SU-DHL-6 (cell line): ENCODE measurements around the gene NRL.

Experiments used
- H2AFZ ChIP-seq: fragments of 200-600 bp; sonication (generic); 2 replicates; pipeline ENCODE4 v1.6.1; 2014; ENCODE audit warnings: low read depth, mild to moderate bottlenecking, moderate library complexity, mixed read lengths, antibody characterized with exemption, low read length; ENCODE audit not compliant: severe bottlenecking
- H3F3A ChIP-seq: fragments of 200-600 bp; shearing (Covaris generic); 2 replicates; pipeline ENCODE4 v1.6.0; 2016; ENCODE audit warnings: antibody characterized with exemption, mild to moderate bottlenecking; ENCODE audit not compliant: insufficient read depth
- H3K27ac ChIP-seq: fragments of 200-600 bp; sonication (generic); 2 replicates; pipeline ENCODE4 v1.5.1; 2016; ENCODE audit warnings: low read depth, mild to moderate bottlenecking, low read length, moderate library complexity, mixed read lengths
- H3K27me3 ChIP-seq: fragments of 200-600 bp; sonication (generic), shearing (Covaris generic); 2 replicates; pipeline ENCODE4 v1.6.0; 2014; ENCODE audit warnings: mild to moderate bottlenecking, low read length
- H3K36me3 ChIP-seq: fragments of 200-600 bp; sonication (generic); 2 replicates; pipeline ENCODE4 v1.6.1; 2014; ENCODE audit warnings: mild to moderate bottlenecking, low read length, mixed read lengths
- H3K4me2 ChIP-seq: fragments of 300-600, 200-600 bp; shearing (Covaris generic), sonication (generic); 2 replicates; pipeline ENCODE4 v1.6.0; 2014; ENCODE audit warnings: low read length, low read depth, mild to moderate bottlenecking; ENCODE audit not compliant: poor library complexity, severe bottlenecking
- H3K4me3 ChIP-seq: fragments of 200-600 bp; sonication (generic); 2 replicates; pipeline ENCODE4 v1.5.1; 2014; ENCODE audit warnings: antibody characterized with exemption, low read length, mild to moderate bottlenecking, mixed read lengths; ENCODE audit not compliant: insufficient read depth, poor library complexity, severe bottlenecking
- H3K79me2 ChIP-seq: fragments of 200-600 bp; sonication (generic); 2 replicates; pipeline ENCODE4 v1.6.1; 2014; ENCODE audit warnings: mild to moderate bottlenecking, low read length, moderate library complexity; ENCODE audit not compliant: insufficient read depth
- H3K9ac ChIP-seq: fragments of 200-600 bp; sonication (generic); 2 replicates; pipeline ENCODE4 v1.7.0; 2014; ENCODE audit warnings: mild to moderate bottlenecking, low read length
- H3K9me2 ChIP-seq: fragments of 200-600 bp; sonication (generic); replicated peaks from 2 replicates; pipeline ENCODE4 v1.6.1; 2014; ENCODE audit warnings: low read length; ENCODE audit not compliant: insufficient read depth
- H3K9me3 ChIP-seq: fragments of 200-600 bp; sonication (generic); 2 replicates; pipeline ENCODE4 v1.6.1; 2014; ENCODE audit warnings: low read length, mixed read lengths; ENCODE audit not compliant: insufficient read depth
- H4K20me1 ChIP-seq: fragments of 200-600 bp; sonication (generic); 2 replicates; pipeline ENCODE4 v1.6.1; 2014; ENCODE audit warnings: low read depth, mild to moderate bottlenecking, antibody characterized with exemption, low read length, moderate library complexity, mixed read lengths
- EZH2phosphoT487 ChIP-seq: fragments of 200-600 bp; sonication (generic), shearing (Covaris generic); conservative IDR thresholded peaks from 2 replicates; pipeline ENCODE4 v1.6.1; 2018; ENCODE audit warnings: mild to moderate bottlenecking, antibody characterized with exemption, low read length, moderate library complexity, mixed read lengths
- TF ChIP-seq, protein P1 (sequence below): fragments of 200-600 bp; sonication (generic); IDR thresholded peaks from one replicate; pipeline ENCODE4 v1.5.1; 2017; ENCODE audit warnings: antibody characterized with exemption, mild to moderate bottlenecking, low read length, moderate library complexity; ENCODE audit not compliant: insufficient read depth, poor library complexity, severe bottlenecking

Gene NRL

DNA sequence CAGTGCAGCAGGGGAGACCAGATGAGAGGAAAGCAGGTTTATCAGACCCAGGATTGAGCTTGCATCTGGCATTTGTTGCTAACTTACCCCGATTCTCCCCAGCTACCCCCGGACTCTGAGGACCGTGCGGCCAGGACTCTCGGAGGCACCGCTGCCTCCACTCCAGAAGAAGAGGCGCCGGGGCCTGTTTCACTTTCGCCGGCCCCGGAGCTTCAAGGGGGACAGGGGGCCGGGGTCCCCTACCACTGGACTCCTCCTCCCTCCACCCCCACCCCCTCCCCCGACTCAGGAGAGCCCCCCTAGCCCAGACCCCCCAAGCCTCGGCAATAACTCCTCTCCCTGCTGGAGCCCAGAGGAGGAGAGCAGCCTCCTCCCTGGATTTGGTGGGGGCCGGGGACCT, 49.9 kb downstream of the NRL start:
- no peaks in the 10 kb centered on the region for H3F3A ChIP-seq
- no peak overlapping the region for H3K27ac ChIP-seq
- no peak overlapping the region for H2AFZ ChIP-seq
- no peak overlapping the region for H3K9ac ChIP-seq
- H3K27me3 ChIP-seq: no peaks in the 10 kb centered on the region
- H3K4me3 ChIP-seq: no peak overlapping the region
- no peak overlapping the region for H3K4me2 ChIP-seq
- no peaks in the 10 kb centered on the region for H3K9me3 ChIP-seq
- H3K36me3 ChIP-seq: no peaks in the 10 kb centered on the region
- H3K9me2 ChIP-seq: no peaks in the 10 kb centered on the region
- H3K79me2 ChIP-seq: no peaks in the 10 kb centered on the region
- TF ChIP-seq, protein P1, sequence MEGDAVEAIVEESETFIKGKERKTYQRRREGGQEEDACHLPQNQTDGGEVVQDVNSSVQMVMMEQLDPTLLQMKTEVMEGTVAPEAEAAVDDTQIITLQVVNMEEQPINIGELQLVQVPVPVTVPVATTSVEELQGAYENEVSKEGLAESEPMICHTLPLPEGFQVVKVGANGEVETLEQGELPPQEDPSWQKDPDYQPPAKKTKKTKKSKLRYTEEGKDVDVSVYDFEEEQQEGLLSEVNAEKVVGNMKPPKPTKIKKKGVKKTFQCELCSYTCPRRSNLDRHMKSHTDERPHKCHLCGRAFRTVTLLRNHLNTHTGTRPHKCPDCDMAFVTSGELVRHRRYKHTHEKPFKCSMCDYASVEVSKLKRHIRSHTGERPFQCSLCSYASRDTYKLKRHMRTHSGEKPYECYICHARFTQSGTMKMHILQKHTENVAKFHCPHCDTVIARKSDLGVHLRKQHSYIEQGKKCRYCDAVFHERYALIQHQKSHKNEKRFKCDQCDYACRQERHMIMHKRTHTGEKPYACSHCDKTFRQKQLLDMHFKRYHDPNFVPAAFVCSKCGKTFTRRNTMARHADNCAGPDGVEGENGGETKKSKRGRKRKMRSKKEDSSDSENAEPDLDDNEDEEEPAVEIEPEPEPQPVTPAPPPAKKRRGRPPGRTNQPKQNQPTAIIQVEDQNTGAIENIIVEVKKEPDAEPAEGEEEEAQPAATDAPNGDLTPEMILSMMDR: no peak
- TF ChIP-seq EZH2phosphoT487: no peak
- no peaks in the 10 kb centered on the region for H4K20me1 ChIP-seq

DNA sequence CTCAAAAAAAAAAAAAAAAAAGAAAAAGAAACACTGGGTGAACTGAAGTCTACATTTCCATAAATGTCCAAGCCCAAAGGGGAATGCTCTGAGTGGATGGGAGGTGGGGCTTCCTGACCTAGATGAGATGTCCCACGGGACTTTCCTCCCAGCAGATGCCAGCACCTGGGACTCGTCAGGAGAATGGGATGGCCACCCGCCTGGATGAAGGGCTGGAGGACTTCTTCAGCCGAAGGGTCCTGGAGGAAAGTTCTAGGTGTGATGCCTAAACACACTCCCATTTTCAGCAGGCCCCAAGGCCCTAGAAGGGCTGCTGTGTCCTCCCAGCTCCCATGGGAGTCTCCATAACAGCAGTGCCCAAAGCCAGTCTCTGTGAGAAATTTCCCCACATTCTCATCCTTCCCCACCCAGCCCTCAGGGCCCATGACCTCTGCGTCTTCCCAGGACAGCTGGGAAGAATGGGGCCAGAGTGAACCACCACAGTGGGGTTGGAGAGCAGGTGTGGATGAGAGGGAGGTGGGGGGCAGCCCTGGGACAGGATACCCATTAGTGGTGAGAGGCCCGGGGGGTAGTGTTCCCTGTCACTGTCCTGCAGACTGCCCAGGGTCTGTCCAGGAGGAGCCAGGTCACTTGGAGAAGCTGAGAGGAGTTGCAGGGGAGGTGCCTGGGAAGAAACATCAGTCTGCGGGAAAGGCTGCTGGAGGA, 50.5 kb downstream of the NRL start:
- H3K4me2 ChIP-seq: no peak overlapping the region
- no peaks in the 10 kb centered on the region for H3K9me2 ChIP-seq
- no peak for TF ChIP-seq EZH2phosphoT487
- TF ChIP-seq, protein P1: no peak
- no peak overlapping the region for H3K4me3 ChIP-seq
- no peaks in the 10 kb centered on the region for H3K9me3 ChIP-seq
- H3K36me3 ChIP-seq: no peaks in the 10 kb centered on the region
- no peak overlapping the region for H3K9ac ChIP-seq
- H4K20me1 ChIP-seq: no peaks in the 10 kb centered on the region
- no peaks in the 10 kb centered on the region for H3F3A ChIP-seq
- no peaks in the 10 kb centered on the region for H3K27me3 ChIP-seq
- no peaks in the 10 kb centered on the region for H3K79me2 ChIP-seq
- no peak overlapping the region for H2AFZ ChIP-seq
- no peak overlapping the region for H3K27ac ChIP-seq

DNA sequence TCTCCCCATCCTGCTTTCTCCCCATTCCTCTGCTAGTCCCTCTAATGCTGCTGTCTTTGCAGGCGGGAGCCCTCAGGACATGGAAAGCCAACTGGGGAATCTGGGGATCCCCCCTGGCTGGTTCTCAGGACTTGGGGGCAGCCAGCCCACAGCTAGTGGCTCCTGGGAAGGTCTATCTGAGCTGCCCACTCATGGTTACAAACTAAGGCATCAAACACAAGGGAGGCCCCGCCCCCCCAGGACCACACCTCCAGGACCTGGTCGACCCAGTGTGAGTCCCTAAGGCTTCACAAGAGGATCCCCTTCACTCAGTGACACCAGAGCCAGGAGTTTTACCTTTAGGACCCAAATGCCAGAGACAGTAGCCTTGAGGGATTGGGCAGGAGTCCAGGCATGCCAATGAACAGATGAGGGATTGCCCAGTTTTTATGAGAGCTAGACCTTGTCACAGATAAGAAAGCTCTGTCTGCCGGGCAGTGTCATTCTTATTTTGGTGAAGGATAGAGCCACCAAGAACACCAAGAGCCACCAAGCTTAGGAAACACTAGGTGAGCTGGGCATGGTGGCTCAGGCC, 51.4 kb downstream of the NRL start:
- Histone ChIP-seq H3K4me3 (no peak overlapping the region), H3K9ac (no peak overlapping the region), H3F3A (no peaks in the 10 kb centered on the region), H3K4me2 (no peak overlapping the region), H4K20me1 (no peaks in the 10 kb centered on the region), H3K79me2 (no peaks in the 10 kb centered on the region), H2AFZ (no peak overlapping the region), H3K27ac (no peak overlapping the region), H3K9me3 (no peaks in the 10 kb centered on the region), H3K27me3 (no peaks in the 10 kb centered on the region), H3K9me2 (no peaks in the 10 kb centered on the region), H3K36me3 (no peaks in the 10 kb centered on the region)
- no peak for TF ChIP-seq EZH2phosphoT487
- TF ChIP-seq, protein P1: no peak
